ENCODE data around the gene FCRL4. TPM values are rescaled to one million over a fixed set of nuclear protein-coding genes. Genes with fewer than 3 reads are reported as not detected.
A peak's percentile ranks its signal among the peaks of the same experiment; 100 is the strongest.
"Not testable (repeated sequence)": the region's sequence is repeated elsewhere in the genome, so short reads cannot be mapped to it uniquely, and the experiment has no call there.

The FCRL4 gene
- total RNA-seq, 2 donors from 2014 or later, result not detected

- H3K9me3 Mint-ChIP-seq, result no peaks in the 10 kb centered on the region
- DNase-seq (ENCODE audit: low spot score in 2 of 2) (no peak), ATAC-seq (no peak)
- no peak overlapping the region for H3K27ac Mint-ChIP-seq
- H3K36me3 Mint-ChIP-seq, result no peaks in the 10 kb centered on the region
These were observed 23.0 kb downstream of the FCRL4 start for GRCh38 chr1:157574836-157575235.

GRCh38 chr1:157566484-157567300 is 31.2 kb downstream of the FCRL4 start:
- ATAC-seq, result no peak
- Mint-ChIP-seq H3K36me3 (no peaks in the 10 kb centered on the region), H3K9me3 (no peaks in the 10 kb centered on the region), H3K27ac (no peak overlapping the region)
- DNase-seq (ENCODE audit: low spot score in 2 of 2), result no peak

- Mint-ChIP-seq H3K27ac (peak overlapping the region in 1 of 2 donors; percentile 15), H3K9me3 (no peaks in the 10 kb centered on the region), H3K36me3 (no peaks in the 10 kb centered on the region)
- ATAC-seq (no peak), DNase-seq (ENCODE audit: low spot score in 2 of 2) (no peak)
These were observed 35.4 kb downstream of the FCRL4 start for GRCh38 chr1:157562515-157562914.

- no peak for ATAC-seq
- Mint-ChIP-seq H3K27ac (no peak overlapping the region), H3K9me3 (no peaks in the 10 kb centered on the region), H3K36me3 (no peaks in the 10 kb centered on the region)
- DNase-seq (ENCODE audit: low spot score in 2 of 2), result no peak
These were observed 39.8 kb downstream of the FCRL4 start for GRCh38 chr1:157558119-157558518.

GRCh38 chr1:157551694-157552693 is 45.9 kb downstream of the FCRL4 start, which contains the start of gene FCRL5:
FCRL5 (minus strand) TSS chr1:157552515; CDS start chr1:157552362, 153 bp downstream.
- no peaks in the 10 kb centered on the region for H3K36me3 Mint-ChIP-seq
- H3K27ac Mint-ChIP-seq, result peak within 1 kb of the TSS in 1 of 2 donors; percentile 21
- H3K9me3 Mint-ChIP-seq, result no peaks in the 10 kb centered on the region
- DNase-seq (ENCODE audit: low spot score in 2 of 2) (no peak), ATAC-seq (no peak)

GRCh38 chr1:157548081-157548480 is 49.8 kb downstream of the FCRL4 start:
- not testable (repeated sequence) for H3K36me3 Mint-ChIP-seq

GRCh38 chr1:157542676-157543075 is 55.2 kb downstream of the FCRL4 start:
- ATAC-seq, result no peak
- Mint-ChIP-seq H3K36me3 (no peaks in the 10 kb centered on the region), H3K27ac (no peak overlapping the region), H3K9me3 (no peaks in the 10 kb centered on the region)
- DNase-seq (ENCODE audit: low spot score in 2 of 2), result no peak

More at GRCh38 chr1:157548081-157548480, 49.8 kb downstream of the FCRL4 start:
- DNase-seq (ENCODE audit: low spot score in 2 of 2); ATAC-seq; H3K9me3 Mint-ChIP-seq; H3K27ac Mint-ChIP-seq: not testable (repeated sequence)

- H3K9me3 Mint-ChIP-seq, result no peaks in the 10 kb centered on the region
- no peaks in the 10 kb centered on the region for H3K36me3 Mint-ChIP-seq
- DNase-seq (ENCODE audit: low spot score in 2 of 2) (no peak), ATAC-seq (no peak)
- H3K27ac Mint-ChIP-seq, result no peak overlapping the region
These were observed 57.0 kb downstream of the FCRL4 start for GRCh38 chr1:157540852-157541251.

GRCh38 chr1:157540160-157540748 is 57.6 kb downstream of the FCRL4 start:
- no peak for DNase-seq (ENCODE audit: low spot score in 2 of 2)
- no peak for ATAC-seq
- H3K36me3 Mint-ChIP-seq, result no peaks in the 10 kb centered on the region
- no peak overlapping the region for H3K27ac Mint-ChIP-seq
- no peaks in the 10 kb centered on the region for H3K9me3 Mint-ChIP-seq

GRCh38 chr1:157539568-157539967 is 58.3 kb downstream of the FCRL4 start:
- Mint-ChIP-seq H3K36me3 (no peaks in the 10 kb centered on the region), H3K9me3 (no peaks in the 10 kb centered on the region), H3K27ac (no peak overlapping the region)
- DNase-seq (ENCODE audit: low spot score in 2 of 2) (no peak), ATAC-seq (no peak)

GRCh38 chr1:157532569-157532968 is 65.3 kb downstream of the FCRL4 start:
- no peak for DNase-seq (ENCODE audit: low spot score in 2 of 2)
- H3K27ac Mint-ChIP-seq, result no peak overlapping the region
- no peaks in the 10 kb centered on the region for H3K9me3 Mint-ChIP-seq
- no peak for ATAC-seq
- no peaks in the 10 kb centered on the region for H3K36me3 Mint-ChIP-seq

- ATAC-seq, result peak in 1 of 2 donors; percentile 54
- no peaks in the 10 kb centered on the region for H3K36me3 Mint-ChIP-seq
- H3K27ac Mint-ChIP-seq, result peak overlapping the region in 1 of 2 donors; percentile 18
- DNase-seq (ENCODE audit: low spot score in 2 of 2), result no peak
- no peaks in the 10 kb centered on the region for H3K9me3 Mint-ChIP-seq
These were observed 74.0 kb downstream of the FCRL4 start for GRCh38 chr1:157523774-157524493.

Other genes with a start within 250 kb of the FCRL4 start
- gene FCRL5, start 45.6 kb downstream of the FCRL4 start, total RNA-seq, result not detected
- 1 to 10 TPM in 1 of 2 donors, not detected in 1; 1.3 TPM for gene FCRL3, start 102.7 kb upstream of the FCRL4 start, total RNA-seq
- not detected for gene FCRL2, start 179.0 kb upstream of the FCRL4 start, total RNA-seq
- not detected for gene FCRL1, start 222.0 kb upstream of the FCRL4 start, total RNA-seq
- not detected for gene CD5L, start 243.7 kb upstream of the FCRL4 start, total RNA-seq